K562 (cell line): ENCODE results near the gene ZGLP1. TPM values are rescaled to one million over a fixed set of nuclear protein-coding genes. Genes with fewer than 3 reads are reported as not detected.
A peak's percentile ranks its signal among the peaks of the same experiment; 100 is the strongest.

Source experiments
- EP400 ChIP-seq: fragments of 450-650 bp; IDR thresholded peaks from 2 replicates; pipeline ENCODE4 v1.6.1; 2017; ENCODE audit warnings: antibody characterized with exemption, mild to moderate bottlenecking, moderate library complexity
- MTA2 ChIP-seq: fragments of 450-650 bp; IDR thresholded peaks from 2 replicates; pipeline ENCODE4 v1.6.1; 2016; ENCODE audit warnings: low read depth
- MXI1 ChIP-seq: IDR thresholded peaks from 2 replicates; pipeline ENCODE4 v1.6.1; 2011; ENCODE audit warnings: low read depth, mild to moderate bottlenecking, improper control_type of control experiment, low read length
- PHB2 ChIP-seq: fragments of 450-650 bp; IDR thresholded peaks from 2 replicates; pipeline ENCODE4 v1.6.1; 2017; ENCODE audit warnings: low read depth
- PRMT5 ChIP-seq: sonication (generic); formaldehyde crosslinking; IDR thresholded peaks from 2 replicates; pipeline ENCODE4 v1.5.0; 2020; ENCODE audit warnings: missing genetic modification reagents
- RBM14 ChIP-seq: fragments of 200-400 bp; formaldehyde crosslinking; IDR thresholded peaks from 2 replicates; pipeline ENCODE4 v1.6.1; 2018; ENCODE audit warnings: low read depth, mild to moderate bottlenecking, low read length, moderate library complexity, borderline replicate concordance; ENCODE audit not compliant: insufficient read depth
- SETDB1 ChIP-seq: IDR thresholded peaks from one replicate; pipeline ENCODE4 v1.6.1; 2012; ENCODE audit warnings: low read length, control low read depth, inconsistent platforms
- SMARCE1 ChIP-seq: fragments of 450-650 bp; IDR thresholded peaks from 2 replicates; pipeline ENCODE4 v1.7.1; 2016; ENCODE audit warnings: mild to moderate bottlenecking
- TBL1XR1 ChIP-seq, 2 experiments: IDR thresholded peaks; 2 replicates each; pipeline ENCODE4 v1.6.1; 2012; ENCODE audit warnings: improper control_type of control experiment in 2 of 2, low read length in 2 of 2, mild to moderate bottlenecking in 1 of 2
- TEAD1 ChIP-seq, 2 experiments: fragments of 450-650 bp in 1 of 2; sonication (generic) in 1 of 2; formaldehyde crosslinking; IDR thresholded peaks; 2 replicates each; pipeline versions ENCODE4 v1.4.0 to v1.8.0; 2020 to 2022; ENCODE audit warnings: mild to moderate bottlenecking in 2 of 2, missing genetic modification reagents in 1 of 2
- TGIF2 ChIP-seq: sonication (generic); formaldehyde crosslinking; IDR thresholded peaks from 2 replicates; pipeline ENCODE4 v1.8.1; 2022; ENCODE audit warnings: mild to moderate bottlenecking, missing genetic modification reagents, moderate library complexity
- XRCC4 ChIP-seq: IDR thresholded peaks from one replicate; pipeline ENCODE4 v1.6.1; 2011; ENCODE audit not compliant: insufficient read depth, insufficient read length; ENCODE audit errors: extremely low read depth
- ZNF174 ChIP-seq: fragments of 250-450 bp; sonication (Bioruptor Pico); IDR thresholded peaks from 2 replicates; pipeline ENCODE4 v1.4.0; 2020; ENCODE audit warnings: mild to moderate bottlenecking
- ZNF384 ChIP-seq: IDR thresholded peaks from 2 replicates; pipeline ENCODE4 v1.6.1; 2012; ENCODE audit warnings: low read depth, low read length, improper control_type of control experiment
- ZNF77 ChIP-seq: fragments of 250-450 bp; sonication (Bioruptor Pico); IDR thresholded peaks from 2 replicates; pipeline ENCODE4 v1.5.0; 2020
- polyA plus RNA-seq, 8 experiments: library from polyadenylated mRNA; depleted of rRNA in 4 of 8; stranded (reverse) in 5 of 8; unstranded in 3 of 8; fragments of >200 nt; fragmentation: Nextera tagmentation in 2 of 8; fragmentation: Illumina TruSeq in 1 of 8; extraction: Ambion mirVana in 2 of 8; extraction: Trizol in 1 of 8; gene quantifications; 2 replicates each; pipeline versions ENCODE4 v1.2.1 to v1.2.3, GENCODE V29; 2011 to 2014; ENCODE audit warnings: inconsistent platforms in 1 of 8, missing spikeins in 1 of 8
- total RNA-seq, 7 experiments: library from RNA; depleted of rRNA in 6 of 7; stranded (reverse); fragments of >200 nt in 6 of 7; fragmentation: Illumina TruSeq in 2 of 7; extraction: Trizol in 2 of 7; gene quantifications; 2 replicates each; pipeline versions ENCODE4 v1.2.1 to v1.2.3, GENCODE V29; 2011 to 2021; ENCODE audit warnings: low replicate concordance in 1 of 7
- TF ChIP-seq, protein P1 (sequence below): fragments of 250-450 bp; sonication (Bioruptor Pico); IDR thresholded peaks from 2 replicates; pipeline ENCODE4 v1.8.0; 2021; ENCODE audit warnings: moderate library complexity, mild to moderate bottlenecking, inconsistent platforms
- TF ChIP-seq, protein P2 (sequence below), 3 experiments: IDR thresholded peaks in 2 of 3; conservative IDR thresholded peaks in 1 of 3; 2 replicates each; pipeline ENCODE4 v1.5.1; 2011 to 2012; ENCODE audit warnings: low read length in 3 of 3, mild to moderate bottlenecking in 3 of 3, control low read depth in 2 of 3, improper control_type of control experiment in 1 of 3, inconsistent platforms in 1 of 3, low read depth in 1 of 3, mixed read lengths in 1 of 3, moderate library complexity in 1 of 3; ENCODE audit not compliant: insufficient read depth in 2 of 3
- TF ChIP-seq, protein P3 (sequence below): fragments of 450-650 bp; formaldehyde crosslinking; IDR thresholded peaks from 2 replicates; pipeline ENCODE4 v1.4.0; 2022; ENCODE audit warnings: missing genetic modification characterization
- TF ChIP-seq, protein P4 (sequence below): fragments of 450-650 bp; IDR thresholded peaks from 2 replicates; pipeline ENCODE4 v1.7.0; 2016; ENCODE audit warnings: borderline replicate concordance
- TF ChIP-seq, protein P5 (sequence below): fragments of 450-650 bp; formaldehyde crosslinking; IDR thresholded peaks from 2 replicates; pipeline ENCODE4 v1.4.0; 2020; ENCODE audit warnings: mild to moderate bottlenecking, mixed read lengths

Gene ZGLP1
- total and polyA plus RNA-seq, 9 of the 15 experiments (the other 6 are each of a cell fraction or from before 2014, with no cell fraction given) = 0.24 to 4.5 (median 2.2) TPM

DNA sequence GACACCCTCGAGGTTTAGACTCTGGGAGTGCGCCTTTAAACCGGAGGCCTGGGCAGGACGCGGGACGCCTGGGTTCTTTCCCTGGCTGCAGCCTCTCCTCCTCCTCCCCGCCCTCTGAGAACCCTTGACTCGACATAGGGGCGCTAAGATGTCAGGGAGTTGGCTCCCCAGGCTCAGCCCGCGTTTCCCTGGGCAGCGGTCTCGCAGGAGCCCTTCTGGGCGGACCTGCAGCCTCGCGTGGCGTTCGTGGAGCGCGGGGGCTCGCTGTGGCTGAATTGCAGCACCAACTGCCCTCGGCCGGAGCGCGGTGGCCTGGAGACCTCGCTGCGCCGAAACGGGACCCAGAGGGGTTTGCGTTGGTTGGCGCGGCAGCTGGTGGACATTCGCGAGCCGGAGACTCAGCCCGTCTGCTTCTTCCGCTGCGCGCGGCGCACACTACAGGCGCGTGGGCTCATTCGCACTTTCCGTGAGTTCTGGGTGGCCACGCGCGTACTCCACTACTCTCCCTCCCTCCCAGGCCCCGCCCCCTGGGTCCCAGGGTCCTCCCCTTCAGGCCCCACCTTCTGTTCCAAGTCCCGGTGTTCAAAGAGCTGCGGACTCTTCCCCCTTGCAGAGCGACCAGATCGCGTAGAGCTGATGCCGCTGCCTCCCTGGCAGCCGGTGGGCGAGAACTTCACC, 18.6 kb downstream of the ZGLP1 start (continued):
- TF ChIP-seq, protein P1, sequence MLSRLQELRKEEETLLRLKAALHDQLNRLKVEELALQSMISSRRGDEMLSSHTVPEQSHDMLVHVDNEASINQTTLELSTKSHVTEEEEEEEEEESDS (CRISPR knock-in tag) = no peak
- TF ChIP-seq, protein P2, sequence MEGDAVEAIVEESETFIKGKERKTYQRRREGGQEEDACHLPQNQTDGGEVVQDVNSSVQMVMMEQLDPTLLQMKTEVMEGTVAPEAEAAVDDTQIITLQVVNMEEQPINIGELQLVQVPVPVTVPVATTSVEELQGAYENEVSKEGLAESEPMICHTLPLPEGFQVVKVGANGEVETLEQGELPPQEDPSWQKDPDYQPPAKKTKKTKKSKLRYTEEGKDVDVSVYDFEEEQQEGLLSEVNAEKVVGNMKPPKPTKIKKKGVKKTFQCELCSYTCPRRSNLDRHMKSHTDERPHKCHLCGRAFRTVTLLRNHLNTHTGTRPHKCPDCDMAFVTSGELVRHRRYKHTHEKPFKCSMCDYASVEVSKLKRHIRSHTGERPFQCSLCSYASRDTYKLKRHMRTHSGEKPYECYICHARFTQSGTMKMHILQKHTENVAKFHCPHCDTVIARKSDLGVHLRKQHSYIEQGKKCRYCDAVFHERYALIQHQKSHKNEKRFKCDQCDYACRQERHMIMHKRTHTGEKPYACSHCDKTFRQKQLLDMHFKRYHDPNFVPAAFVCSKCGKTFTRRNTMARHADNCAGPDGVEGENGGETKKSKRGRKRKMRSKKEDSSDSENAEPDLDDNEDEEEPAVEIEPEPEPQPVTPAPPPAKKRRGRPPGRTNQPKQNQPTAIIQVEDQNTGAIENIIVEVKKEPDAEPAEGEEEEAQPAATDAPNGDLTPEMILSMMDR (IDR thresholded peaks at IDR 0.05 in 2 of 3, conservative IDR thresholded peaks at IDR 0.05 in 1 of 3; ENCODE audit: insufficient read depth in 2 of 3, low read depth in 1 of 3, low read length in 3 of 3) = no peak
- TF ChIP-seq TEAD1 (CRISPR knock-in tag; IDR thresholded peaks at IDR 0.05) = 0 out of 4 replicates have a peak, but pooled peaks of 1 of the 2 experiments have one; percentile 46
- TF ChIP-seq PRMT5 (CRISPR knock-in tag) = no peak
- TF ChIP-seq XRCC4 = no peak
- 0 out of 2 replicates have a peak, but pooled peaks have one; percentile 11 for TF ChIP-seq SMARCE1
- no peak for TF ChIP-seq ZNF384
- TF ChIP-seq, protein P3, sequence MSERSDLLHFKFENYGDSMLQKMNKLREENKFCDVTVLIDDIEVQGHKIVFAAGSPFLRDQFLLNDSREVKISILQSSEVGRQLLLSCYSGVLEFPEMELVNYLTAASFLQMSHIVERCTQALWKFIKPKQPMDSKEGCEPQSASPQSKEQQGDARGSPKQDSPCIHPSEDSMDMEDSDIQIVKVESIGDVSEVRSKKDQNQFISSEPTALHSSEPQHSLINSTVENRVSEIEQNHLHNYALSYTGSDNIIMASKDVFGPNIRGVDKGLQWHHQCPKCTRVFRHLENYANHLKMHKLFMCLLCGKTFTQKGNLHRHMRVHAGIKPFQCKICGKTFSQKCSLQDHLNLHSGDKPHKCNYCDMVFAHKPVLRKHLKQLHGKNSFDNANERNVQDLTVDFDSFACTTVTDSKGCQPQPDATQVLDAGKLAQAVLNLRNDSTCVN = no peak
- peak; percentile 53; the same call in 1 of the 2 replicates for TF ChIP-seq MXI1
- no peak for TF ChIP-seq SETDB1
- peak; percentile 78; the same call in 1 of the 2 replicates for TF ChIP-seq EP400
- no peak for TF ChIP-seq PHB2
- TF ChIP-seq RBM14 = no peak
- TF ChIP-seq, protein P4, sequence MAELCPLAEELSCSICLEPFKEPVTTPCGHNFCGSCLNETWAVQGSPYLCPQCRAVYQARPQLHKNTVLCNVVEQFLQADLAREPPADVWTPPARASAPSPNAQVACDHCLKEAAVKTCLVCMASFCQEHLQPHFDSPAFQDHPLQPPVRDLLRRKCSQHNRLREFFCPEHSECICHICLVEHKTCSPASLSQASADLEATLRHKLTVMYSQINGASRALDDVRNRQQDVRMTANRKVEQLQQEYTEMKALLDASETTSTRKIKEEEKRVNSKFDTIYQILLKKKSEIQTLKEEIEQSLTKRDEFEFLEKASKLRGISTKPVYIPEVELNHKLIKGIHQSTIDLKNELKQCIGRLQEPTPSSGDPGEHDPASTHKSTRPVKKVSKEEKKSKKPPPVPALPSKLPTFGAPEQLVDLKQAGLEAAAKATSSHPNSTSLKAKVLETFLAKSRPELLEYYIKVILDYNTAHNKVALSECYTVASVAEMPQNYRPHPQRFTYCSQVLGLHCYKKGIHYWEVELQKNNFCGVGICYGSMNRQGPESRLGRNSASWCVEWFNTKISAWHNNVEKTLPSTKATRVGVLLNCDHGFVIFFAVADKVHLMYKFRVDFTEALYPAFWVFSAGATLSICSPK = no peak
- TF ChIP-seq TGIF2 (CRISPR knock-in tag) = no peak
- no peak for TF ChIP-seq MTA2
- TF ChIP-seq, protein P5, sequence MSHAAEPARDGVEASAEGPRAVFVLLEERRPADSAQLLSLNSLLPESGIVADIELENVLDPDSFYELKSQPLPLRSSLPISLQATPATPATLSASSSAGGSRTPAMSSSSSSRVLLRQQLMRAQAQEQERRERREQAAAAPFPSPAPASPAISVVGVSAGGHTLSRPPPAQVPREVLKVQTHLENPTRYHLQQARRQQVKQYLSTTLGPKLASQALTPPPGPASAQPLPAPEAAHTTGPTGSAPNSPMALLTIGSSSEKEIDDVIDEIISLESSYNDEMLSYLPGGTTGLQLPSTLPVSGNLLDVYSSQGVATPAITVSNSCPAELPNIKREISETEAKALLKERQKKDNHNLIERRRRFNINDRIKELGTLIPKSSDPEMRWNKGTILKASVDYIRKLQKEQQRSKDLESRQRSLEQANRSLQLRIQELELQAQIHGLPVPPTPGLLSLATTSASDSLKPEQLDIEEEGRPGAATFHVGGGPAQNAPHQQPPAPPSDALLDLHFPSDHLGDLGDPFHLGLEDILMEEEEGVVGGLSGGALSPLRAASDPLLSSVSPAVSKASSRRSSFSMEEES (CRISPR knock-in tag) = no peak
- TF ChIP-seq TBL1XR1 (IDR thresholded peaks at IDR 0.05; ENCODE audit: low read length in 2 of 2) = no peak
- TF ChIP-seq ZNF77 (CRISPR knock-in tag) = no peak
- TF ChIP-seq ZNF174 (CRISPR knock-in tag) = no peak
